ENCODE data around the gene RABGGTA. TPM values are rescaled to one million over a fixed set of nuclear protein-coding genes. Genes with fewer than 3 reads are reported as not detected.
A peak's percentile ranks its signal among the peaks of the same experiment; 100 is the strongest.

RABGGTA gene
- total RNA-seq, 6 donors from 2014 or later = 22.7 to 125 (median 58.9) TPM

DNA sequence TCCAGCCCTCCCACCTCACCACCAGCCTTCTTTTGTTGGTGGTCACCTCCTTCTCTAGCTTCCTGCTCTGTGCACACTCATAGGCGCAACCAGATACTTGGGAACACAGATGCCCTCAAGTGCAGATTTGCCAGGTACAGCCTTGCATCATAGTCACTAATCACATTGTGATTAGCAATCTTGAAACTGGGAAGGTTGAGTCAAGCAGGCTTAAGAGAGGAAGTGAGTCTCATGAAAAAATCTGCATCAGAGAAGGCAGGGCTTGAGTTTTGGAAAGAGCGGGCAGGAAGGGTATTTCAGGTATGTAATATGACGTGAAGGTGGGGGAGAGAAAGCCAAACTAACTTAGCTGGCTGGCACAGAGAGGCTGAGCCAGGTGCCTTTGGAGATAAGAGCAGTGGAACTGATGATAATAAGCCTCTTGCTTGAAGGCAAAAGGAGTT is 2.7 kb upstream of the RABGGTA start:
- Histone ChIP-seq H3K27ac (peak overlapping the region; percentile 96 to 99 (median 97)), H3K27me3 (no peaks in the 10 kb centered on the region), H3K4me1 (peaks cover 19 to 57% (median 53%) of the 10 kb centered on the region in 4 donors), H3K9me3 (no peaks in the 10 kb centered on the region), H3K36me3 (peaks cover 0 to 8% (median 5%) of the 10 kb centered on the region in 4 donors), H3K4me3 (no peak overlapping the region)
- peak in 1 of 2 donors; percentile 79 for DNase-seq
- WGBS, 2 donors = 39 to 44% methylated on average over 3 of the region's 3 CpGs
- ATAC-seq (ENCODE audit: low FRiP score in 2 of 2) = peak; percentile 14 to 71
- TF ChIP-seq, protein P1, sequence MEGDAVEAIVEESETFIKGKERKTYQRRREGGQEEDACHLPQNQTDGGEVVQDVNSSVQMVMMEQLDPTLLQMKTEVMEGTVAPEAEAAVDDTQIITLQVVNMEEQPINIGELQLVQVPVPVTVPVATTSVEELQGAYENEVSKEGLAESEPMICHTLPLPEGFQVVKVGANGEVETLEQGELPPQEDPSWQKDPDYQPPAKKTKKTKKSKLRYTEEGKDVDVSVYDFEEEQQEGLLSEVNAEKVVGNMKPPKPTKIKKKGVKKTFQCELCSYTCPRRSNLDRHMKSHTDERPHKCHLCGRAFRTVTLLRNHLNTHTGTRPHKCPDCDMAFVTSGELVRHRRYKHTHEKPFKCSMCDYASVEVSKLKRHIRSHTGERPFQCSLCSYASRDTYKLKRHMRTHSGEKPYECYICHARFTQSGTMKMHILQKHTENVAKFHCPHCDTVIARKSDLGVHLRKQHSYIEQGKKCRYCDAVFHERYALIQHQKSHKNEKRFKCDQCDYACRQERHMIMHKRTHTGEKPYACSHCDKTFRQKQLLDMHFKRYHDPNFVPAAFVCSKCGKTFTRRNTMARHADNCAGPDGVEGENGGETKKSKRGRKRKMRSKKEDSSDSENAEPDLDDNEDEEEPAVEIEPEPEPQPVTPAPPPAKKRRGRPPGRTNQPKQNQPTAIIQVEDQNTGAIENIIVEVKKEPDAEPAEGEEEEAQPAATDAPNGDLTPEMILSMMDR (IDR thresholded peaks at IDR 0.05) = no peak
- peak; percentile 52 to 74 for TF ChIP-seq POLR2AphosphoS5 (IDR thresholded peaks at IDR 0.05)
- peak in 1 of 4 donors; percentile 36 for TF ChIP-seq POLR2A (IDR thresholded peaks at IDR 0.05)
- peak in 2 of 4 donors; percentile 37 to 90 for TF ChIP-seq EP300 (IDR thresholded peaks at IDR 0.05)

DNA sequence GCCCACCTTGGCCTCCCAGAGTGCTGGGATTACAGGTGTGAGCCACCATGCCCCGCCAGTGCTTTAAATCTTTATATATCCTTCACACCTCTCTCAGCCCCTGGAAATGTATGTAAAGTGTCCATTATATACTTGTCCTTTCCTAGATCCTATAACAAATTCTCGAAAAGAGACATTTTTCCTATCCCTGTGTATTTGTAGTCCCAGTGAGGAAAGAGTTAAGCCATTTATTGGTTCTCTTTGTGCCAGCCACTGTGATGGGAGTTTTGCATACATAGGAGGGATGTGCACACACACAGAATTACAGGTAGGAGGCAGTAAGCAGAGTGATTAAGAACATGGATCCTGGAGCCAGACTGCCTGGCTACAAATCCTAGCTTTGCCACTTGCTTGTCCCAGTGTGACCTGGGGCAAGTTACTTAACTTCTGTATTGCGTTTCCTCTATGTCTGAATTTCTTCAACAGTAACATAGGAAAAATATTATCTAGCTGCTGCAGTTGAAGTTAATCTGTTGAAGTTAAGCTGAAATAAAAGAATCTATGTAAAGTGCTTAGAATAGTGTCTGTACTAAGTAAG is 2.1 kb upstream of the RABGGTA start:
- H3K27ac ChIP-seq = peak overlapping the region; percentile 96 to 99 (median 97)
- H3K4me1 ChIP-seq = peaks cover 15 to 54% (median 48%) of the 10 kb centered on the region in 4 donors

DNA sequence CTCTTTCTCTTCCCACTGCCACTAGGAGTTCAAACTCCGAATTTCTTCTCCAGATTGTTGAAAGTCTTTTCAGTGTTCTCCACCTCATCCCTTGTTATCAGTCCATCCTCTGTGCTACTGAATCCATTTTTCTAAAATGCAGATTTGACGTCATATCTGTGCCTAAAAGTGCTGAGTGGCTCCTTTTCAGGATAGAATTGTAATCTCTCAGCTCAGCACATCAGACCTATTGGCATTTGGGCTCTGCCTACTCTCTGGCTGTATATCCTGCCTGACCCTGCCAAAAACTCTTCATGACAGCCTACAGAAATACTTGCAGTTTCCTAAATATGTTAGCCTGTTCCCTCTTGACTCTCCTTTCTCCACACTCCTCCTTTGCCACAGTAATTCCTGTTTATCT is 1.1 kb upstream of the RABGGTA start:
- H3K4me1 ChIP-seq = peaks cover 13 to 51% (median 44%) of the 10 kb centered on the region in 4 donors
- no peak overlapping the region for H3K4me3 ChIP-seq
- no peak for DNase-seq
- no peaks in the 10 kb centered on the region for H3K9me3 ChIP-seq
- WGBS, 2 donors = 75 to 86% methylated on average over 2 of the region's 2 CpGs
- peaks cover 0 to 24% (median 17%) of the 10 kb centered on the region in 4 donors for H3K36me3 ChIP-seq
- peak in 1 of 4 donors; percentile 8 for TF ChIP-seq EP300 (IDR thresholded peaks at IDR 0.05)
- no peak for TF ChIP-seq POLR2AphosphoS5 (IDR thresholded peaks at IDR 0.05)
- TF ChIP-seq POLR2A (IDR thresholded peaks at IDR 0.05) = no peak
- ATAC-seq (ENCODE audit: low FRiP score in 2 of 2) = no peak
- H3K27ac ChIP-seq = peak overlapping the region; percentile 96 to 99 (median 97)
- no peaks in the 10 kb centered on the region for H3K27me3 ChIP-seq

More for the DNA sequence above, 2.1 kb upstream of the RABGGTA start:
- no peaks in the 10 kb centered on the region for H3K27me3 ChIP-seq
- WGBS, 2 donors = 44 to 68% methylated on average over 3 of the region's 3 CpGs
- H3K36me3 ChIP-seq = peaks cover 0 to 14% (median 9%) of the 10 kb centered on the region in 4 donors
- no peaks in the 10 kb centered on the region for H3K9me3 ChIP-seq
- ATAC-seq (ENCODE audit: low FRiP score in 2 of 2) = no peak
- no peak for TF ChIP-seq POLR2A (IDR thresholded peaks at IDR 0.05)
- no peak for TF ChIP-seq POLR2AphosphoS5 (IDR thresholded peaks at IDR 0.05)
- TF ChIP-seq EP300 (IDR thresholded peaks at IDR 0.05) = no peak
- TF ChIP-seq, protein P1 (IDR thresholded peaks at IDR 0.05) = peak in 2 of 6 experiments; percentile 8 to 20
- no peak overlapping the region for H3K4me3 ChIP-seq
- peak in 1 of 2 donors; percentile 43 for DNase-seq

DNA sequence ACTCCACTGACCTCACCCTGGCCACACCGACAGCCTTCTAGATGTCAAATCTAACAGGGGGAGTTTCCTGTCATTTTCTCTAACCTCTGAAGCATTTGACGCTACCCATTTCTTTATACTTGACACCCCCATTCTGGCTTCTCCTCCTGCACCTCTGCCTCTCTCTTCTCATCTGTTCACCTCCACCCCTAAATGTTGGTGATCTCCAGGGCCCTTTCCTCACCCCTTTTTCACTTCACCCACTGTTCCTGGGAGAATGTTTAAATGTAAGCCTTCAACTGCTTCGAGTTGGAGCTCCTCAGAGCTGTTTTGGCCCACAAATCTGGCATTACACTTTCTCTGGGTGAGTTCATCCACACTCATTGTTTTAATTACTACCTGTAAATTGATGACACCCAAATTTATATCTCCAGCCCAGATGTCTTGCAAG is 452 bp upstream of the RABGGTA start:
- WGBS, 2 donors = 20 to 23% methylated on average over 3 of the region's 3 CpGs
- Histone ChIP-seq H3K4me3 (peak overlapping the region; percentile 82 to 96 (median 86)), H3K9me3 (no peaks in the 10 kb centered on the region), H3K27ac (peak overlapping the region; percentile 96 to 99 (median 97)), H3K36me3 (peaks cover 2 to 31% (median 22%) of the 10 kb centered on the region in 4 donors), H3K27me3 (no peaks in the 10 kb centered on the region), H3K4me1 (peaks cover 13 to 47% (median 42%) of the 10 kb centered on the region in 4 donors)
- DNase-seq = no peak
- no peak for ATAC-seq (ENCODE audit: low FRiP score in 2 of 2)
- no peak for TF ChIP-seq EP300 (IDR thresholded peaks at IDR 0.05)
- TF ChIP-seq POLR2A (IDR thresholded peaks at IDR 0.05) = no peak
- no peak for TF ChIP-seq POLR2AphosphoS5 (IDR thresholded peaks at IDR 0.05)
- TF ChIP-seq, protein P1 (IDR thresholded peaks at IDR 0.05) = no peak

DNA sequence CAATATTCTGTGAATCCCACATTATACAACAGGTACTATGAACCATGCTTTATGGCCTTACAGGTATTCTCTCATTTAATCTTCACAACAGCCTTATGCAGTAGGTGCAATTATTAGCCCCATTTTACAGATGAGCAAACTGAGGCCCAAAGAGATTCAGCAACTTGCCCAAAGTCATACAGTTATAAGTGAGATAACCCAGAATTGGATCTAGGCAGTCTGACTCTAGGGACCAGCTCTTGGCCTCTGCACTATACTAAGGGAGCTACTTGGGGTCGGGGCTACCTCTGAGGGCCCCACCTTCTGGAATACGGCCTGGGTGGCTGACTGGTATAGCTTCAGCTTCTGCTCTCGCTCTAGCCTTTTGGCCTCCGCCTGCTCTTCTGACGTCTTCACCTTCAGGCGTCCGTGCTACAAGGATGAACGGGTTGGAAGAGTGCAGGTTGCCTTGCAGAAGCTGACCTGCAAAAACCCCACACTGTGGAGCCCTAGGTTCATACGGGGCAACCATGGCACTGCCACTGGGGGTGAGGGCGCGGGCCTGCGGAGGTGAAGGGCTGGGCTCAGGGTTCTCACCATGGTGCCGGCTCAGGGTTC is 762 bp downstream of the RABGGTA start:
- peak overlapping the region; percentile 82 to 96 (median 86) for H3K4me3 ChIP-seq
- TF ChIP-seq POLR2AphosphoS5 (IDR thresholded peaks at IDR 0.05) (no peak), EP300 (IDR thresholded peaks at IDR 0.05) (no peak), POLR2A (IDR thresholded peaks at IDR 0.05) (no peak)
- TF ChIP-seq, protein P1 (IDR thresholded peaks at IDR 0.05) = no peak
- H3K9me3 ChIP-seq = no peaks in the 10 kb centered on the region
- no peak for DNase-seq
- H3K27me3 ChIP-seq = no peaks in the 10 kb centered on the region
- peaks cover 13 to 40% (median 38%) of the 10 kb centered on the region in 4 donors for H3K4me1 ChIP-seq
- H3K36me3 ChIP-seq = peaks cover 7 to 43% (median 34%) of the 10 kb centered on the region in 4 donors
- peak overlapping the region; percentile 96 to 99 (median 97) for H3K27ac ChIP-seq
- ATAC-seq (ENCODE audit: low FRiP score in 2 of 2) = no peak
- WGBS, 2 donors = 18 to 59% methylated on average over 5 to 12 of the region's 13 CpGs

Data from upper lobe of left lung (tissue), 6 donors.